HG02588 (cell line): ENCODE data around the gene DBH.

ENCODE experiments used
- ATAC-seq: cut with Tn5 transposase; IDR thresholded peaks from one replicate; pipeline ENCODE4 v1.9.1; 2021; ENCODE audit warnings: mild to moderate bottlenecking, moderate library complexity; ENCODE audit not compliant: unreplicated experiment

The DBH gene

GRCh38 chr9:133635533-133636531 is at the start of gene DBH:
Gene DBH (plus strand): TSS chr9:133636363. CDS start chr9:133636372, 9 bp downstream.
- ATAC-seq: no peak

DNA sequence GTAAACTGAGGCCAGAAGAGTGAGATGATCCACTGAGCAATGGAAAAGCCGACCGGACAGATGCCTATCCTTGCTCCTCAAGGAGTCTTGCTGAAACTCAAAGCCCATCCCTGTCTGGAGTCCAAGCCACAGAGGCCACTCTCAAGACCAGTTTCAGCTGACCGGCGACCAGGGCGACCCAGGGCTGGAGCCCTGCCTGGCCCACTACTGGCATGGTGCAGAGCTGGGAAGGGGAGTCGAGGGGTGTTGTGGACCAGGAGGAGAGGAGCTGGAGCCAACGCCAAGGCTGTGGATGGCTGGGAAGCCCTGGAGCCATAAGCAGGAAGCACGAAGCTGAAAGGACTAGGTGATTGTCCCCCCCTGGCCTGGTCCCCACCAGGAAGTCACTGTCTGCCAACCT is 49.1 kb upstream of the DBH start:
- ATAC-seq: no peak

DNA sequence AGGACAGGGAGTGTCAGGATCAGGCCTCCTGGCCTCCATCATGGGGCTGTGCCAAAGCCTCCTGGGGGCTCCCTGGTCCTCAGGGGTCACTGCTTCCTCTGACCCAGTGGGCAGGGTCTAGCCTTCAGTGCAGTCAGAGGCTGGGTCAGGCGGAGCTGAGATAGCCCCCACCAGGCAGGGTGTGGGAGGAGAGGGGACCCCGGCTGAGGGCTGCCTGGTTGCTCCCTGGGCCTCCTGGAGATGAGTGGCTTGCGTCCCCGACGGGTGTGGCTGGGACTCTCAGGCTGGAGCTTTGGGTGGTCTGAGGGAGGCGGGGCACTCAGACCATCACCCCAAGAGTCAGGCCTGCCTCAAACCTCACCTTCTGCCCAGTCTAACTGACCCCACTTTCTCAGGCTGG is 48.7 kb upstream of the DBH start:
- ATAC-seq: no peak

DNA sequence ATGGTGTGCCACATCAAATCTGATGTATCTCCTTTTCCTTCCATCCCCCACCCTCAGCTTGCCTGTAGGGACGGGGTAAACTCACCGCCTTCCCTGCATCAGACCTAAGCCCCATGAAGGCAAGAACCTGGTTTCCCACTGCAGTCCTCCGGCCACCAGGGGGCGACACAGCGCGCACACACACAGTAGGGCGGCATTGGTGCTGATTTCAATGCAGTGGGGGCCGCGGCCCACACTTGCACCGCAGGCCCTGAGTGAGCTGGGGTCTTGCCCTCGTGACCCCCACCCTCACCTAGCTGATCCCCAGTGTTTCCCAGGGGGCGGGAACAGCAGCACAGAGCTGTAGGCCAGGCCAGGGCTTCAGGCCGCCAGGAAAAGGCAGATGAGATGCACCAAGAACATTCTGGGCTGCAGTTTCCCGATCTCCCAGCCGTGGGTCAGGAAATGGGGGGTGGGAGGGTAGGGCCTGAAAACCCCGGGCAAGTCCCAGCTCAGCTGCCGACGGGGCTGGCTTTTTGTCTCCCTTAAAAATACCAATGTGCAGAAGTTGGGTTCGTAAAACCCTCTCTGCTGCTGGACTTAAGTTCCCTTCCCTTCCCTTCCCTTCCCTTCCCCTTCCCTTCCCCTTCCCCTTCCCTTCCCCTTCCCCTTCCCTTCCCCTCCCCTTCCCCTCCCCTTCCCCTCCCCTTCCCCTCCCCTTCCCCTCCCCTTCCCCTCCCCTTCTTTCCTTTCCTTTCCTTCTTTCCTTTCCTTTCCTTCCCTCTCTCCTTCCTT is 46.5 kb upstream of the DBH start:
- ATAC-seq: no peak

DNA sequence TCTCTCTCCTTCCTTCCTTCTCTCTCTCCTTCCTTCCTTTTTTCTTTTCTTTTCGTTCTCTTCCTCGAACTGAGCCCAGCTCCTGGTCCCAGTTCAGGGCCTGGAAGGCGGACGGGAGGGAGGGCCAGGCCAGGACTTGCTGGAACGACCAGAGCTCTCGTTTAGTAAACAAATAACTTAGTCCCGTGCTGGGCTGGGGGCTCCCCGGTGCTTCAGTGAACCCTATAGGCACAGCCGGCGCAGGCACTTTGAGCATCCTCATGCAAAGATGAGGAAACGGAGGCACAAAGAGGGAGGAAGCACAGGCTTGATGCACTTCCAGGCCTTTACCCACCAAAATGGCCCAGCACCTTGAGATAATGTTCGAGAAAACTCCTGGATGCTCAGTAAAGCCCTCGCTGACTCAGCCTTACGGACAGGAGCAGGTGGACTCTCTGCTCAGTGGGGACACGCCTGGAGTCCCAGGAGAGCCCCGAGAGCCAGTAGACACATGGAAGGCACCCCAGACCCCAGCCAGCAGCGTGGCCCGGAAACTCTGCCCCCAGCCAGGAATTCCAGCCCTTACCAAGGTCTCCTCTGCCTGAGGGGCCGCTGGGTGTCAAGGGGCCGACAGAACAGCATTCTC is 45.8 kb upstream of the DBH start:
- no peak for ATAC-seq

- ATAC-seq: no peak
Measured at GRCh38 chr9:133591116-133591910, 44.9 kb upstream of the DBH start.

- no peak for ATAC-seq
Measured at GRCh38 chr9:133591985-133592384, 44.2 kb upstream of the DBH start.

GRCh38 chr9:133592731-133593409 is 43.3 kb upstream of the DBH start:
- ATAC-seq: no peak

- ATAC-seq: no peak
Measured at GRCh38 chr9:133593587-133594253, 42.4 kb upstream of the DBH start.

- no peak for ATAC-seq
Measured at GRCh38 chr9:133594310-133594709, 41.9 kb upstream of the DBH start.

GRCh38 chr9:133595910-133596309 is 40.3 kb upstream of the DBH start:
- no peak for ATAC-seq

GRCh38 chr9:133597316-133597957 is 38.7 kb upstream of the DBH start:
- ATAC-seq: no peak

DNA sequence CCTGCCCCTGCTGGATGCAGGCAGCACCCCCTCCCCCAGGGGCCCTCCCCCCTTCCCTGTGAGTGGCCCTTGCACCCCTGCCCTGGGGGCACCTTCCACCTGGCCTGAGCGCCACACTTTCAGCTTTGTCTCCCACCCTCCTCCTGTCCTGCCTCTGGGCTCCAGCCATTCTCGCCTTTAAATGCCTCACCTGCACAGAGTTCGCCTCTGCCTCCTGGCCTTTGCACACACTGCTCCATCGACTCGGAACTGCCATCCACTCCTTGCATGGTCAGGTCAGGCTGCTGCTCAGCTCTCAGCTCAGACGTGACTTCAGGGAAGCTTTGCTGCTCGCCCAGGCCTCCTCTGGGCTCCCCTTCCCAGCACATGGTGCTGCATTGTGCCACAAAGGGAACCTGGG is 37.2 kb upstream of the DBH start:
- no peak for ATAC-seq

DNA sequence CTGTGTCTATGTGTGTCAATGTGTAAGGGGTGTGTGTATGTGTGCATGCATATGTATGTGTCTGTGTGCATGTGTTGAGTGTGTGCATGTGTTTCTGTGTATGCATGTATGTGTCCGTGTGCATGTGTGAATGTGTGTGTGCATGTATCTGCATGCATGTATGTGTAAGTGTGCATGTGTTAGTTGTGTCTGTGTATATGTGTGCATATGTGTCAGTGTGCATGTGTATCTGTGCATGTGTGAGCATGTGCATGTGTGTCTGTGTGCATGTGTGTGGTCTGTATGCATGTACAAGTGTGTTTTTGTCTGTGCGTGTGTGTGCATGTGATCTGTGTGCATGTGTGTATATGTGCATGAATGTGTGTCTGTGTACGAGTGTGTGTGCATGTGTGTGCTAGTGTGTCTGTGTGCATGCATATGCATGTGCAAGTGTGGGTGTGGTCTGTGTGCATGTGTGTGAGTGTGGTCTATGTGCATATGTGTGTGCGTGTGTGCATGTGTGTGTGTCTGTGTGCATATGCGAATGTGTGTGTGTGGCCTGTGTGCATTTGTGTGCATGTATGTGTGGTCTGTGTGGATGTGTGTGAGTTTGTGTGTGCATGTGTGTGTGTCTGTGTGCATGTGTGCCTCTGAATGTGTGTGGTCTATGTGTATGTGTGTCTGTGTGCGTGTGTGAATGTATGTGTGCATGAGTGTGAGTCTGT is 36.5 kb upstream of the DBH start:
- no peak for ATAC-seq

GRCh38 chr9:133600739-133601138 is 35.4 kb upstream of the DBH start:
- ATAC-seq: no peak

DNA sequence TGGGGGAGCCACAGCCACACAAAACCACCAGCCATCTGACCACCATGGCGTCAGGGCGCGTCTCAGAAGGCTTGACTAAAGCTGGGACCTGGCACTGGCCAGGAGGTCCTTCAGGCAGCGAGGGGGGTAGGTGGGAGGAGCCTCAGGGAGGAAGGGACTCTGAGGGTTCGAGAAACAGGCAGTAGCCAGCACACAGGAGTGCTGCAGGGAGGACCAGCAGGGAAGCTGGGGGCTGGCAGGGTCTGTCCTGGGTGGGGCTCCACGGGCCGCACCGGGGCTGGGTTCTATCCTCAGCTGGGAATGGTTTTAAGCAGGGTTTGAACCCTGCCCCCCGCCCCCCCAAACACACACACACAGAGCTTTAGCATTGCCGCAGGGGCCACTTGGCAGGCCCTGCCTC is 34.4 kb upstream of the DBH start:
- ATAC-seq: no peak

DNA sequence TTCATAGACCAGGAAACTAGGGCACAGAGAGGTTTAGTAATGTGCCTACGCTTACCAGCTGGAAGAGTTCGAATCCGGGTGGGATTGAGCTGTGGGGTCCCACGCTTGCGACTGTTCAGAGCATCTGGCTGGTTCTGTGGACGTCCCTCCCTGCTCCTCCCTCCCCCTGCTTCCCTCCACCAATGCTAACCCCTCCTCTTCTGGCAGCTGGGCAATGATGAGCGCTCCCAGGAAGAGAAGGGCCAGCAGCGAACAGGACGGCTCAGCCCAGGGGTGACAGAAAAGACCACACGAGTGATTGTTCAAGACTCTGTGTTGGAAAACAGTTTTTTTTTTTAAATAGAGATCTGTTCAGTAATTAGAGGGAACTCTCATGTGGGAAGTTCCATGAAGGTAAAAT is 33.9 kb upstream of the DBH start:
- no peak for ATAC-seq

DNA sequence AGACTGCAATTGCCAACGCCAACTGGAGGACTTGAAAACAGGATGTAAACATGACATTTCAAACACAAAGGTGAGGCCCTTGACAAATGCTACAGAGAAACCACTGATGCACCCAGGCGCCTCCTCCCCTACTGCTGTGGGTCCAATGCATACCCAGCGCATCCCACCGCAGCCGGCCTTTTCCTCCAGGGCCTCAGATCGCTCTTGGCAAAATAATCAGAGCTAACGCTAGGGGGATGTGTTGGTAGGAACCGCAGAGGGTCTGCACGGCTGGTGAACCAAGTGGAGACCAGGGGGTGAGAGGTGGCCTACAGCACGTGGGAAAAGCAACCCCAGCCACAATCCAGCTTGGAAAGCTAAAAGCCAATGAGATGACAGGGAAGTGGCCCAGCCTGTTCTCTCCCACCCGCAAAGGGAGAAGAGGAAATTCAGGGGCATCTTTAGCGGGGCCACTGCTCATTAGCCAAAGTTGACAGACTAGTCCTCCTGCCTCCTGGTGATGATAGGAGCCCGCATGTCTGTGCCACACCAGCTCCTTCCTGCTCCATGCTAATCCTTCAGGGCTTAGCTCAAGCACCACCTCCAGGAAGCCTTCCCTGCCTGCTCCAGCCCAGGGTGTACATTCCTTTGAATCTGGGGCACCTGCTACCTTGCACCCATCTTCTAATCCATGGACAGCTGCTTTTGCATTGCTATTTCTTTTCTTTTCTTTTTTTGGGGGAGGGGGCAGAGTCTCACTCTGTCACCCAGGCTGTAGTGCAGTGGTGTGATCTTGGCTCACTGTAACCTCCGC is 32.8 kb upstream of the DBH start:
- ATAC-seq: no peak
